GM13976 (cell line): ENCODE measurements around the gene CDH13.

ENCODE experiments used
- DNase-seq: peaks from one replicate; pipeline ENCODE4 v3.0.0; 2012; ENCODE audit warnings: low spot score
- in situ Hi-C: fragments of 300-500 bp; cut with MboI; formaldehyde crosslinking; loops from one replicate; pipeline ENCODE4 v1.12.0; 2022; ENCODE audit warnings: low sequenced_read_pairs, mixed read lengths, inconsistent platforms; ENCODE audit not compliant: unreplicated experiment
- TF ChIP-seq, protein P1 (sequence below): IDR thresholded peaks from 2 replicates; pipeline ENCODE4 v1.5.1; 2012; ENCODE audit warnings: borderline replicate concordance, mild to moderate bottlenecking; ENCODE audit not compliant: insufficient read depth; ENCODE audit errors: extremely low read depth, missing control alignments, control extremely low read depth

Gene CDH13

DNA sequence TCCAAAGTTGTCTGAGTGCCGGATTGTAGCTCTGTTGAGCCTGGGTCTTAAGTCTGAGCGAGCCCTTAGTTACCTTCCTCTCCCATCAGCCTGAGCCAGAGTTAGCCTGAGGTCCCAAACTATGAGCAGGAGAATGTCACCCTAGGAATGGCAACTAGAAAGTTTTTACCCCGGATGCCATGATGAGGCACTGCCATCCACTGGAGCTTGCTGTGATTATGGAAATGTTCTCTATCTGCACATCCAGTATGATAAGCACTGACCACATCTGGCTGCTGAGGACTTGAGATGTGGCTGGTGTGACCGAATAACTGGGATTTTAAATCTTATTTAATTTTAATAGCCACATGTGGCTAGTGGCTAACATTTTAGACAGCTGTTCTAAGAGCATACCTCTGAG, 550.0 kb downstream of the CDH13 start:
- TF ChIP-seq, protein P1, sequence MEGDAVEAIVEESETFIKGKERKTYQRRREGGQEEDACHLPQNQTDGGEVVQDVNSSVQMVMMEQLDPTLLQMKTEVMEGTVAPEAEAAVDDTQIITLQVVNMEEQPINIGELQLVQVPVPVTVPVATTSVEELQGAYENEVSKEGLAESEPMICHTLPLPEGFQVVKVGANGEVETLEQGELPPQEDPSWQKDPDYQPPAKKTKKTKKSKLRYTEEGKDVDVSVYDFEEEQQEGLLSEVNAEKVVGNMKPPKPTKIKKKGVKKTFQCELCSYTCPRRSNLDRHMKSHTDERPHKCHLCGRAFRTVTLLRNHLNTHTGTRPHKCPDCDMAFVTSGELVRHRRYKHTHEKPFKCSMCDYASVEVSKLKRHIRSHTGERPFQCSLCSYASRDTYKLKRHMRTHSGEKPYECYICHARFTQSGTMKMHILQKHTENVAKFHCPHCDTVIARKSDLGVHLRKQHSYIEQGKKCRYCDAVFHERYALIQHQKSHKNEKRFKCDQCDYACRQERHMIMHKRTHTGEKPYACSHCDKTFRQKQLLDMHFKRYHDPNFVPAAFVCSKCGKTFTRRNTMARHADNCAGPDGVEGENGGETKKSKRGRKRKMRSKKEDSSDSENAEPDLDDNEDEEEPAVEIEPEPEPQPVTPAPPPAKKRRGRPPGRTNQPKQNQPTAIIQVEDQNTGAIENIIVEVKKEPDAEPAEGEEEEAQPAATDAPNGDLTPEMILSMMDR: no peak
- in situ Hi-C loops: no loop called here
- no peak for DNase-seq

GRCh38 chr16:83185902-83186301, 559.1 kb downstream of the CDH13 start:
- in situ Hi-C loops: no loop called here
- TF ChIP-seq, protein P1: no peak
- no peak for DNase-seq

DNA sequence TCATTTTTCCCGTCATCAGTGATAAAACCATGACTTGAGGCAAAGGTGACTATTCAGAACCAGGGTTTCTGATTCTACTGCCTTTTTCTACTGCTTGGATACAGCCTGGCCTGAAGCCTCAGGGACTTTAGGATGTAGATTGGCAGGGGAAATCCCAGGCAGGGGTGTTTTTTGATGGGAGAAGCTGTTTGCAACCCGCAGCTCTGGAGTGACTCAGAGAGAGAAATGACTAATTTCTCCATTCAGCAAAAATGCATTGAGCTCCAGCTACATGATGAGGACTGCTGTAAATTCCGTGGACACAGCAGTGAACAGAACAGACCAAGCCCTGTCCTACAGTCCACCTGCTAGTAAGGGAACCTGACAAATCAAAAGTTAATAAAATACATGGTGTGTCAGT, 560.6 kb downstream of the CDH13 start:
- DNase-seq: no peak
- TF ChIP-seq, protein P1: no peak
- in situ Hi-C loops: no loop called here

DNA sequence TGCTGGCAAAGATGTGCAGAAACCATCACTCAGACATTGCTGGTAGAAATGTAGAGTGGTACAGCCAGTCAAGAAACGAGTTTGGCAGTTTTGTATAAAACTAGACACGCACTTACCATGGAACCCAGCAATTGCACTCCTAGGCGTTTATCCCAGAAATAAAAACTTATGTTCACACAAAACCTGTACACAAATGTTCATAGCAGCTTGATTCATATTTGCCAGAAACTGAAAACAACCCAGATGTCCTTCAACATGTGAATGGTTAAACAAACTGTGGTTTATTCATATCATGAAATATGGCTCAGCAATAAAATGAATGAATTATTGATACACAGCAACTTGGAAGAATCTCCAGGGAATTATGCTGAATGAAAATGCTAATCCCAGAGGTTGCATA, 570.0 kb downstream of the CDH13 start:
- DNase-seq: no peak
- TF ChIP-seq, protein P1: no peak
- in situ Hi-C loops: no loop called here

DNA sequence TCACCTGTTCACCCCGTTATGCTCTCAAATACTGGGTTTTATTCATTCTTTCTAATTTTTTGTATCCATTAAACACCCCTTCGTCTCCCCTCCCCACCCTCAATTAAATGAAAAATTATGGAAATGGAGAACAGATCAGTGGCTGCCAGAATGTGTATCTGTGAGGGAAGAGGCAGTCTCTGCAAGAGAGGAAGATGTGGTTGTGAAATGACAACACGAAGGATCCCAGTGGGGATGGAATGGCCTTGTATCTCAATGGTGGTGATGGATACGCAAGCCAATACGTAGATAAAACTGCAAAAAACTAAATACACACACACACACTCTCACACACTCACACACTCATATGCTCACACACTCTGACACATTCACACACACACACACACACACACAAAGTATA, 570.7 kb downstream of the CDH13 start:
- DNase-seq: no peak
- in situ Hi-C loops: no loop called here
- TF ChIP-seq, protein P1: no peak

DNA sequence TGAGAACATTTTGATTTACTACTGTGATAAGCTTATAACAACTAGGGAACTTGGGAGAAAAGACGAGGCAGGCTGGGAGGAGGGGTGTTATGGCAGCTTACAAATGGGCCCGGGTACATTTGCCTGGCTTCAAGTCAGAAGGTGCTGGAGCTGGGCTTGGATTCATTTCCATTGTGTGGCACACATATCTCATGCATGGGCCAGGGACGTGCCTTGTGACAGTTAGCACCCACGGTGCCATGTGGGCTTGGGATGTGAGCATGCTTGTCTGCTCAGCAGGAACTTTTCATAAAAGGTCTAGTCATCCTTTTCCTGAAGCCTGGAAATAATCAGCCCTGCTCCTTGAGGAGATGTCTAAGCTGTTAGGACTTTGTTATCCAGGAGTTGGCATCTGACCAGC, 572.2 kb downstream of the CDH13 start:
- in situ Hi-C loops: no loop called here
- TF ChIP-seq, protein P1: no peak
- DNase-seq: no peak
